HG03025 (cell line): ENCODE results near the gene SMTNL1.
"Not testable (repeated sequence)": the region's sequence is repeated elsewhere in the genome, so short reads cannot be mapped to it uniquely, and the experiment has no call there.

Experiments
- ATAC-seq: cut with Tn5 transposase; IDR thresholded peaks from one replicate; pipeline ENCODE4 v1.9.1; 2021; ENCODE audit warnings: mild to moderate bottlenecking, moderate library complexity; ENCODE audit not compliant: unreplicated experiment, low FRiP score

SMTNL1 gene

GRCh38 chr11:57506522-57506921 lies 30.9 kb upstream of the SMTNL1 start:
- no peak for ATAC-seq

- no peak for ATAC-seq
These were observed 28.8 kb upstream of the SMTNL1 start for GRCh38 chr11:57508341-57509170.

GRCh38 chr11:57511741-57512430 lies 25.5 kb upstream of the SMTNL1 start:
- no peak for ATAC-seq

GRCh38 chr11:57512646-57513451 lies 24.5 kb upstream of the SMTNL1 start:
- ATAC-seq: no peak

- ATAC-seq: no peak
These were observed 24.0 kb upstream of the SMTNL1 start for GRCh38 chr11:57513452-57513795.

GRCh38 chr11:57513911-57514537 lies 23.4 kb upstream of the SMTNL1 start:
- peak; percentile 26 for ATAC-seq

GRCh38 chr11:57514538-57515331 lies 22.7 kb upstream of the SMTNL1 start:
- peak; percentile 35 for ATAC-seq

GRCh38 chr11:57515332-57516060 lies 21.9 kb upstream of the SMTNL1 start, which contains the start of gene SLC43A1:
SLC43A1 (minus strand) TSS chr11:57515702; CDS start chr11:57514111, 1,591 bp downstream.
- peak; percentile 59 for ATAC-seq

GRCh38 chr11:57516061-57516443 lies 21.3 kb upstream of the SMTNL1 start:
- no peak for ATAC-seq

GRCh38 chr11:57521116-57521515 lies 16.3 kb upstream of the SMTNL1 start:
- no peak for ATAC-seq

GRCh38 chr11:57523419-57523818 lies 14.0 kb upstream of the SMTNL1 start:
- ATAC-seq: no peak

GRCh38 chr11:57527056-57527631 lies 10.3 kb upstream of the SMTNL1 start:
- no peak for ATAC-seq

GRCh38 chr11:57529012-57529411 lies 8.4 kb upstream of the SMTNL1 start:
- ATAC-seq: no peak

- ATAC-seq: no peak
These were observed 7.2 kb upstream of the SMTNL1 start for GRCh38 chr11:57530215-57530595.

- peak; percentile 97 for ATAC-seq
These were observed 6.5 kb upstream of the SMTNL1 start, which contains the start of gene TIMM10 for GRCh38 chr11:57530596-57531507. TIMM10 (minus strand) TSS chr11:57530754; CDS start chr11:57530189, 565 bp downstream.

- not testable (repeated sequence) for ATAC-seq
These were observed 2.9 kb upstream of the SMTNL1 start for GRCh38 chr11:57534449-57534848.

- no peak for ATAC-seq
These were observed 1.9 kb downstream of the SMTNL1 start for GRCh38 chr11:57539342-57539741.

- ATAC-seq: no peak
These were observed 3.8 kb downstream of the SMTNL1 start for GRCh38 chr11:57541169-57541568.
